ENCODE results near the gene PCDHGA2.

GRCh38 chr5:141383345-141383744, 44.8 kb downstream of the PCDHGA2 start:
- no peak for TF ChIP-seq POLR2A (IDR thresholded peaks at IDR 0.05; ENCODE audit: low read depth, low read length)
- TF ChIP-seq TAF1 (IDR thresholded peaks at IDR 0.05; ENCODE audit: borderline replicate concordance, low read depth, low read length), result no peak
- no peak for TF ChIP-seq POLR2AphosphoS5 (IDR thresholded peaks at IDR 0.05; ENCODE audit: low read depth, low read length)

Measured in GM12892 (cell line).